ENCODE measurements around the gene MYOD1.

Gene MYOD1

DNA sequence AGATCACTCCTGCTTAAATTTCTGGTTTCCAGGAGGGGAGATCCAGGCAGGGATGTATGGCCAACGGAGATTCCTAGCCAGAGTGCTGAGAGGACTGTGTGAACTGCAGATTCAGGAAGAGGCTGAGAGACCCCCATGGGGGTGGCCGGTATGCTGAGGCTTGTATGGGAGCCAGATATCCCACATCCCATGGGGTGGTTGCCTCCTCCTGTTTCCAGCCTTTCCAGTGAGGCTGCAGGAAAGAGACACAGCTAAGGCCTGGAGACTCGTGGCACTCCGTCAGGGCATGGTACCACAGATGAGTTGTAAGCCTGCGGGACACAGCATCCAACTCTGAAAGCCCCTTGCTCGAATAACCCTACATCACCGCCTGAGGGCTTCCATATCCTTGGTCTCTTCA is 1.4 kb upstream of the MYOD1 start:
- TF ChIP-seq, protein P1, sequence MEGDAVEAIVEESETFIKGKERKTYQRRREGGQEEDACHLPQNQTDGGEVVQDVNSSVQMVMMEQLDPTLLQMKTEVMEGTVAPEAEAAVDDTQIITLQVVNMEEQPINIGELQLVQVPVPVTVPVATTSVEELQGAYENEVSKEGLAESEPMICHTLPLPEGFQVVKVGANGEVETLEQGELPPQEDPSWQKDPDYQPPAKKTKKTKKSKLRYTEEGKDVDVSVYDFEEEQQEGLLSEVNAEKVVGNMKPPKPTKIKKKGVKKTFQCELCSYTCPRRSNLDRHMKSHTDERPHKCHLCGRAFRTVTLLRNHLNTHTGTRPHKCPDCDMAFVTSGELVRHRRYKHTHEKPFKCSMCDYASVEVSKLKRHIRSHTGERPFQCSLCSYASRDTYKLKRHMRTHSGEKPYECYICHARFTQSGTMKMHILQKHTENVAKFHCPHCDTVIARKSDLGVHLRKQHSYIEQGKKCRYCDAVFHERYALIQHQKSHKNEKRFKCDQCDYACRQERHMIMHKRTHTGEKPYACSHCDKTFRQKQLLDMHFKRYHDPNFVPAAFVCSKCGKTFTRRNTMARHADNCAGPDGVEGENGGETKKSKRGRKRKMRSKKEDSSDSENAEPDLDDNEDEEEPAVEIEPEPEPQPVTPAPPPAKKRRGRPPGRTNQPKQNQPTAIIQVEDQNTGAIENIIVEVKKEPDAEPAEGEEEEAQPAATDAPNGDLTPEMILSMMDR (IDR thresholded peaks at IDR 0.05; ENCODE audit: extremely low read depth, missing control alignments), result no peak
- DNase-seq (ENCODE audit: low spot score), result no peak

DNA sequence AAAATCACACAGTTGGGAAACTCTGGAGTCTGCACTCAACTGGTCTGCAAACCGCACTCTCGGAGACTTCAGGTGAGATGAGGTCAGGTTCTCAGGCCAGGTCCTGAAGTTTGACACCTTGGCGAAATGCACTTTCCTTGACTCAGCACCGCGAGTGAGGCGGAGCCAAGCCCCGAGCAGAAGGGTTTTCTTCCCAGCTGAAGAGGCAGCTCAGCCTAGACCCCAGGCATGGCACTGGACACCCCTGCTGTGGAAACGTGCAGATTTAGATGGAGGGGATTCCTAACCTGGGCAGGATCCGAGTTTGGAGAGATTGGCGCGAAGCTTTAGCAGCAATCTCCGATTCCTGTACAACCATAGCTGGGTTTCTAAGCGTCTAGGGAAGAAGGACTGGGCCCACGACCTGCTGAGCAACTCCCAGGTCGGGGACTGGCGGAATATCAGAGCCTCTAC is 835 bp upstream of the MYOD1 start:
- no peak for DNase-seq (ENCODE audit: low spot score)
- TF ChIP-seq, protein P1 (IDR thresholded peaks at IDR 0.05; ENCODE audit: extremely low read depth, missing control alignments), result no peak

DNA sequence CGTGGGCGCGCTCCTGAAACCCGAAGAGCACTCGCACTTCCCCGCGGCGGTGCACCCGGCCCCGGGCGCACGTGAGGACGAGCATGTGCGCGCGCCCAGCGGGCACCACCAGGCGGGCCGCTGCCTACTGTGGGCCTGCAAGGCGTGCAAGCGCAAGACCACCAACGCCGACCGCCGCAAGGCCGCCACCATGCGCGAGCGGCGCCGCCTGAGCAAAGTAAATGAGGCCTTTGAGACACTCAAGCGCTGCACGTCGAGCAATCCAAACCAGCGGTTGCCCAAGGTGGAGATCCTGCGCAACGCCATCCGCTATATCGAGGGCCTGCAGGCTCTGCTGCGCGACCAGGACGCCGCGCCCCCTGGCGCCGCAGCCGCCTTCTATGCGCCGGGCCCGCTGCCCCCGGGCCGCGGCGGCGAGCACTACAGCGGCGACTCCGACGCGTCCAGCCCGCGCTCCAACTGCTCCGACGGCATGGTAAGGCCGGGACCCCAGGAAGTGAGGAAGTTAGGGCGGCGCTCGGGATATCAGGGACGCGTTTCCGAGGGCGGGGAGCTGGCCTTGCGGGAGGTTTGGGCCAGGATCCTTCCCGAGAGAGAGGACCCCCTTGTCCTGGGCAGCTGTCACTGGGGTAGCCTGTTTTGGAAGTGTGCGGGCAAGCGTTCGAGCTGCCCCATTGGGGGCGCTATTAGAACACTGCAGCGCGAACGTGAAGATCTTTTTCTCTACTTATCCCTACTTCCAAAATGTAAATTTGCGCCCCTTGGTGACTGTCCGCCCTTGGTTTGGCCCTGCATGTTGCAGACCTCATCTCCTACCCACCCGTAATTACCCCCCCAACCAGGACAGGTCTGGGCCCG is 796 bp downstream of the MYOD1 start:
- TF ChIP-seq, protein P1 (IDR thresholded peaks at IDR 0.05; ENCODE audit: extremely low read depth, missing control alignments), result no peak
- DNase-seq (ENCODE audit: low spot score), result no peak

DNA sequence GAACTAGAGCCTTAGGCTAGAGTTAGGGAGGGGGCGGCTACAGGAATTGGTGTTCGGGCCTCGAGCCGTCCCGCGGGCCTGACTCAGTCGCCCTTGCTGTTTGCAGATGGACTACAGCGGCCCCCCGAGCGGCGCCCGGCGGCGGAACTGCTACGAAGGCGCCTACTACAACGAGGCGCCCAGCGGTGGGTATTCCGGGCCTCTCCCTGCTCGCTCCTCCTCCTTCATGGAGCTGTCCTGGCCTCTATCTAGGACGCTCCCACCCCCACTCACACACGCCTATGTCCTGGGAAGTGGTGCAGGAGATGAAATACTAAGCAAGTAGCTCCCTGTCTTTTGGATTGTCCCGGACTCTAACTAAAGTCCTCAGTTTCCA is 1.4 kb downstream of the MYOD1 start:
- DNase-seq (ENCODE audit: low spot score), result no peak
- TF ChIP-seq, protein P1 (IDR thresholded peaks at IDR 0.05; ENCODE audit: extremely low read depth, missing control alignments), result no peak

DNA sequence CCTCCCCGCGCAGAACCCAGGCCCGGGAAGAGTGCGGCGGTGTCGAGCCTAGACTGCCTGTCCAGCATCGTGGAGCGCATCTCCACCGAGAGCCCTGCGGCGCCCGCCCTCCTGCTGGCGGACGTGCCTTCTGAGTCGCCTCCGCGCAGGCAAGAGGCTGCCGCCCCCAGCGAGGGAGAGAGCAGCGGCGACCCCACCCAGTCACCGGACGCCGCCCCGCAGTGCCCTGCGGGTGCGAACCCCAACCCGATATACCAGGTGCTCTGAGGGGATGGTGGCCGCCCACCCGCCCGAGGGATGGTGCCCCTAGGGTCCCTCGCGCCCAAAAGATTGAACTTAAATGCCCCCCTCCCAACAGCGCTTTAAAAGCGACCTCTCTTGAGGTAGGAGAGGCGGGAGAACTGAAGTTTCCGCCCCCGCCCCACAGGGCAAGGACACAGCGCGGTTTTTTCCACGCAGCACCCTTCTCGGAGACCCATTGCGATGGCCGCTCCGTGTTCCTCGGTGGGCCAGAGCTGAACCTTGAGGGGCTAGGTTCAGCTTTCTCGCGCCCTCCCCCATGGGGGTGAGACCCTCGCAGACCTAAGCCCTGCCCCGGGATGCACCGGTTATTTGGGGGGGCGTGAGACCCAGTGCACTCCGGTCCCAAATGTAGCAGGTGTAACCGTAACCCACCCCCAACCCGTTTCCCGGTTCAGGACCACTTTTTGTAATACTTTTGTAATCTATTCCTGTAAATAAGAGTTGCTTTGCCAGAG is 2.0 kb downstream of the MYOD1 start:
- no peak for DNase-seq (ENCODE audit: low spot score)
- TF ChIP-seq, protein P1 (IDR thresholded peaks at IDR 0.05; ENCODE audit: extremely low read depth, missing control alignments), result no peak

DNA sequence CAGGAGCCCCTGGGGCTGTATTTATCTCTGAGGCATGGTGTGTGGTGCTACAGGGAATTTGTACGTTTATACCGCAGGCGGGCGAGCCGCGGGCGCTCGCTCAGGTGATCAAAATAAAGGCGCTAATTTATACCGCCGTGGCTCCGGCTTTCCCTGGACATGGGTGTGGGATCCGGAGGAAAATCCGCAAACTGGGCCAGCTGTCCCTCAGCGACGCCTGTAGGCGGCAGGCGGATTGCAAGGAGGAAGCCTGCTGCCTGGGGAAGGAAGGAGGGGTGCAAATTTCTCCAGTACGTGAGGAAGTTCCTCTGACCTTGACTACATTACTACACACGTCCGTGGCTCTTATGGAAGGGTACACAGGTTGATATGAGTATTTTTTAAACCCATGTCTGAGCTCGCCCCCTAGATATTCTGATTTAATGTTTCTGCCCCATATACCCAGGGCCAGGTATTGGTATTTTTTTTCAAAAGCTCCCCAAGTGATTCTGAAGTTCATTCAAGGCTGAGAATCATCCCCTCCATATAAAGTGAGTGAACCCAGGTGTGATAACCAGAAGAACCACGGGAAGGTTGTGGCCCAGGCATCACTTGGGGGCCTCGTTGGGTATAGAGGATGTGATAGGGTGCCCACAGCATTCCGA is 2.8 kb downstream of the MYOD1 start:
- no peak for DNase-seq (ENCODE audit: low spot score)
- TF ChIP-seq, protein P1 (IDR thresholded peaks at IDR 0.05; ENCODE audit: extremely low read depth, missing control alignments), result no peak
